ENCODE results near the gene GRIK4.

DNA sequence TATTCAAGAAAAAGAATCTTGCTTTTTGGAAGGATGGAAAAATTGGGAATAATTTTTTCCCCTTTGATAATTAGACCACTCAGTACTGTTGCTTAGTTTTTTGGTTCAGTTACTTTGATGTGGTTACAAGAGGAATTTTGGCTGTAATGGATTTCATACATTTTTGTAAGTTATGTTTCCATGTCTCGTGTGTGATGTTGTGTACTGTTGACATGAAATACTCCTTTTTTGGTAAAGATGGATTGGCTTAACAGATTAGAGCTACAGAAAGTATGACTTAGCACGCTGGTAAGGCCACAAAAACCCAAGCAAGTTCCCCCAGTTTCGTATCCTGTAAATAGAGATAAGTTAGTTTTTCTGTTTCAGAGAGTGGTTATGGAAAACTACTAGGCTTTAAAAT is 524.2 kb downstream of the GRIK4 start:
- TF ChIP-seq POLR2AphosphoS5 (IDR thresholded peaks at IDR 0.05; ENCODE audit: low read depth, low read length), result no peak
- no peak for TF ChIP-seq FOXP2 (optimal IDR thresholded peaks at IDR 0.05; ENCODE audit: borderline replicate concordance, extremely low read depth, extremely low read length, insufficient read depth)

Data from PFSK-1 (cell line).